C4-2B (cell line): ENCODE results near the gene TMEM82.

Experiments
- H3K27ac ChIP-seq: fragments of 450-650 bp; 2 replicates; pipeline ENCODE4 v1.5.1; 2017
- ZFX ChIP-seq: fragments of 450-650 bp; IDR thresholded peaks from 2 replicates; pipeline ENCODE4 v1.6.1; 2017
- TF ChIP-seq, protein P1 (sequence below): fragments of 450-650 bp; conservative IDR thresholded peaks from 2 replicates; pipeline ENCODE4 v1.5.1; 2017; ENCODE audit warnings: mild to moderate bottlenecking

Gene TMEM82

DNA sequence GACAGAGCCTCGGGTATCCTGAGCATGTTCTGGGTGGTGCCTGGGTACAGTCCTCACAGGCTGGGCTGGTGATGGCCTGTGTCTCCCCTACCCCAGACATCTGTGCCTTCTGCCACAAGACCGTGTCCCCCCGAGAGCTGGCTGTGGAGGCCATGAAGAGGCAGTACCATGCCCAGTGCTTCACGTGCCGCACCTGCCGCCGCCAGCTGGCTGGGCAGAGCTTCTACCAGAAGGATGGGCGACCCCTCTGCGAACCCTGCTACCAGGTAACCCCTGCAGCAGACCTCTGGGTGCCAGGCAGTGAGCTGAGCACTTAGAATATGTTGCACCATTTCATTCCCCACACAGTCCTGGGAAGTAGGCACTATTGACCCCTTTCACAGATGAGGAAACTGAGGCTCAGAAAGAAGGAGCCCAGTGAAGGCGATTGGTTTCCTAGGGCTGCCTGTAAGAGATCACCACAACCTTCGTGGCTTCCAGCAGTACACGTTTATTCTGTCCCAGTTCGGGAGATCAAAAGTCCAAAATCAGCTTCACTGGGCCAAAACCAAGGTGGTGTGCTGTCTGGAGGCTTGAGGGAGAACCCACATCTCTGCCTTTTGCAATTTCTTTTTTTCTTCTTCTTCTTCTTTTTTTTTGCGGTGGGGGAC lies 28.1 kb downstream of the TMEM82 start:
- no peak for TF ChIP-seq ZFX
- TF ChIP-seq, protein P1, sequence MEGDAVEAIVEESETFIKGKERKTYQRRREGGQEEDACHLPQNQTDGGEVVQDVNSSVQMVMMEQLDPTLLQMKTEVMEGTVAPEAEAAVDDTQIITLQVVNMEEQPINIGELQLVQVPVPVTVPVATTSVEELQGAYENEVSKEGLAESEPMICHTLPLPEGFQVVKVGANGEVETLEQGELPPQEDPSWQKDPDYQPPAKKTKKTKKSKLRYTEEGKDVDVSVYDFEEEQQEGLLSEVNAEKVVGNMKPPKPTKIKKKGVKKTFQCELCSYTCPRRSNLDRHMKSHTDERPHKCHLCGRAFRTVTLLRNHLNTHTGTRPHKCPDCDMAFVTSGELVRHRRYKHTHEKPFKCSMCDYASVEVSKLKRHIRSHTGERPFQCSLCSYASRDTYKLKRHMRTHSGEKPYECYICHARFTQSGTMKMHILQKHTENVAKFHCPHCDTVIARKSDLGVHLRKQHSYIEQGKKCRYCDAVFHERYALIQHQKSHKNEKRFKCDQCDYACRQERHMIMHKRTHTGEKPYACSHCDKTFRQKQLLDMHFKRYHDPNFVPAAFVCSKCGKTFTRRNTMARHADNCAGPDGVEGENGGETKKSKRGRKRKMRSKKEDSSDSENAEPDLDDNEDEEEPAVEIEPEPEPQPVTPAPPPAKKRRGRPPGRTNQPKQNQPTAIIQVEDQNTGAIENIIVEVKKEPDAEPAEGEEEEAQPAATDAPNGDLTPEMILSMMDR, result no peak
- no peak overlapping the region for H3K27ac ChIP-seq

DNA sequence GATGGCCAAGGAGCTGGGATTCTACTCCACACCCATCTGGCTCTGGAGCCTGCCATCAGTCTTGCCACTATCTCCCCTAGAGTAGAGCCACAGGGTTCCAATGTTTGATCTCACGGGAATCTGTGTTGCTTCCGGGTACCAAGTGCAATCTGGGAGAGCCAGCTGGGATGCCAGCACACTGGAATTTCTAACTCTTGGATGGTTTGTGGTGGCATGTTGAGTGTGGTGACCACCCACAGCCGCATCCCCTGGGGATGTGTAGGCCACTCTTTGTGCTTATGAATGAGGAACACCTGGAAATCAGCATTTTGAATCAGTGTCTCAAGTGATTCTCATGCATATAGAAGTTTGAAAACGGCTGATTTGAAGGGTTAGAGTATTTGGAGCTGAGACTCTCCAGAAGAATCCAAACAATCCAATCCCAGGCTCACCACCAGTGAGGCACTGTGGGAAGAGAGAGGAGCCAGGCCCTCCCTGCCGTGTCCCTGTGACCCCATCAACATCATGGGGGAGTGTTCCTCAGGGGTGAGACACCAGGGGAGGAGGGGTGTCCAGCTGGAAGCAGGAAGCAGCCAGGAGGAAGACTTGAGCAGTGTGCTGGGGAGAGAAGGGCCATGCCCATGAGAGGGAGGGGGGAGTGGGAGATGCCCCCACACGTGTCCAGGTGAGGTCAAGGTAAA lies 29.7 kb downstream of the TMEM82 start:
- no peak overlapping the region for H3K27ac ChIP-seq
- no peak for TF ChIP-seq ZFX
- TF ChIP-seq, protein P1, result no peak

DNA sequence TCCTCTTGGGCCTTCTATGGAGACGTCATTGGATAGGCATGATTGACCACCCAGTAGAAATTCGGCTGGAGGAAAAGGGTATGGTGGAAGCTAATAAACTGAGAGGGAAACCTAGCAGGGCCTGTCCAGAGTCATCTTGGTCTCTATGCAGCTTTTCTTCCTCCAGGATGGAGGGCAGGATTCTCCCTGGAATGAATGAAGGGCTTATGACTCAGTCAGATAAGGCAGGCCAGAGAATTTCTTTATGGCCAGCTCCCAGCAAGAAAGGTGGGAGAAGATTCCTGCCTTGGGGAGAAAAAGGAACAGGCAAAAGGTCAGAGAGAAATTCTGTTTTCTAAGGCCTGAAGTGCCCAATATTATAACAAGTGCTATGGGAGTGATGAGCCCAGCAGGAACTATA lies 33.4 kb downstream of the TMEM82 start:
- no peak overlapping the region for H3K27ac ChIP-seq
- TF ChIP-seq, protein P1, result no peak
- no peak for TF ChIP-seq ZFX

DNA sequence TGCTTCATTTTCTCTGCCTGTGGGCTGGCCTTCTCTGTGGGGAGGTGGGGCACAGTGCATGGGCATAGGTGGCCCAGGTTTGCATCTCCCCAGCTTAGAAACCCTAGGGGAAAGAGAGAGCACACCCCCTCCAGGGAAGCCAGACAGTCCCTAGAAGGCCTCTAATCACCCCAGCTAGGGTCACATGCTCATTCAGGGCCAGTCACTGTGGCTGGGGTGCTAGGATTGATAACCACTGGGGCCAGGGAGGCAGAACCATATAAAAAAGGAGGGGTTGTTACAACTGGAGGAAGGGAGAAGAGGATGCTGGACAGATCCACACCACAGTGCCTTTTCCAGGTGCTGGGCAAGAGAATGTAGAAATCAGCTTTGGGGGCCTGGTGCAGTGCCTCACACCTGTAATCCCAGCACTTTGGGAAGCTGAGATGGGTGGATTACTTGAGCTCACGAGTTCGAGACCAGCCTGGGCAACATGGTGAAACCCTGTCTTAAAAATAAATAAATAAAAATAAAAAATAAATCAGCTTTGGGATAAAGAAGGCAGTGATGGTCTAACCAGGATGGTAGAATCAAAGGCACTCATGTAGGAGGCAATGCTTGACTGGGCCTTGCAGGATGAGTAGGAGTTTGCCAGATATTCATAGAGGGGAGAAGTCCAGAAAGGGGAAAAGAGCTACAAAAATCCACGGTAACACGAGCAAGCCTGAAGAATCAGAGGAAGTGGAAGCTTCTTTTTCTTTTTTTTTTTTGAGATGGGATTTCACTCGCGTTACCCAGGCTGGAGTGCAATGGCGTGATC lies 35.8 kb downstream of the TMEM82 start:
- H3K27ac ChIP-seq, result no peak overlapping the region
- TF ChIP-seq ZFX, result no peak

DNA sequence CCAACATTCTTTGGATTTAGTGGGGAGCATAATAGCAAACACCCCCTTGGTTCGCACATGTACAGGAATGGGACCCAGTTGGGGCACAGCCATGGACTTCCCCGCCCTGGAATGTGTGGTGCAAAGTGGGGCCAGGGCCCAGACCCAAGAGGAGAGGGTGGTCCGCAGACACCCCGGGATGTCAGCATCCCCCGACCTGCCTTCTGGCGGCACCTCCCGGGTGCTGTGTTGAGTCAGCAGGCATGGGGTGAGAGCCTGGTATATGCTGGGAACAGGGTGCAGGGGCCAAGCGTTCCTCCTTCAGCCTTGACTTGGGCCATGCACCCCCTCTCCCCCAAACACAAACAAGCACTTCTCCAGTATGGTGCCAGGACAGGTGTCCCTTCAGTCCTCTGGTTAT lies 43.4 kb downstream of the TMEM82 start:
- no peak overlapping the region for H3K27ac ChIP-seq
- no peak for TF ChIP-seq ZFX
- TF ChIP-seq, protein P1, result no peak

DNA sequence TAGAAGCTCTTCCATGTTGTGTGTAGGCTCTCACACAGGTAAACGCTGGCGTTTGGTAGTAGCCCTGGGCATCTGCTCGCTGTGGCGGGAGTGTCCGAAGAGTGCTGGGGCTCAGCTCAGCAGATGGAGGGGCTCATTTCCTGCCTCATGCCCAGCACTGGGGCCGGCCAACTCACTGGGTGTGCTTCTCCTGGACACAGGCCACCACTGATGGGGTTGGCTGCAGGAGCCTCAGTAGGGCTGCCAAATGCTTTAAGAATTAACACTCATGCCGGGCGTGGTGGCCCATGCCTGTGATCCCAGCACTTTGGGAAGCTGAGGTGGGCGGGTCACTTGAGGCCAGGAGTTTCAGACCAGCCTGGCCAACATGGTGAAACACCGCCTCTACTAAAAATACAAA lies 44.3 kb downstream of the TMEM82 start:
- TF ChIP-seq ZFX, result no peak
- TF ChIP-seq, protein P1, result no peak
- H3K27ac ChIP-seq, result no peak overlapping the region

DNA sequence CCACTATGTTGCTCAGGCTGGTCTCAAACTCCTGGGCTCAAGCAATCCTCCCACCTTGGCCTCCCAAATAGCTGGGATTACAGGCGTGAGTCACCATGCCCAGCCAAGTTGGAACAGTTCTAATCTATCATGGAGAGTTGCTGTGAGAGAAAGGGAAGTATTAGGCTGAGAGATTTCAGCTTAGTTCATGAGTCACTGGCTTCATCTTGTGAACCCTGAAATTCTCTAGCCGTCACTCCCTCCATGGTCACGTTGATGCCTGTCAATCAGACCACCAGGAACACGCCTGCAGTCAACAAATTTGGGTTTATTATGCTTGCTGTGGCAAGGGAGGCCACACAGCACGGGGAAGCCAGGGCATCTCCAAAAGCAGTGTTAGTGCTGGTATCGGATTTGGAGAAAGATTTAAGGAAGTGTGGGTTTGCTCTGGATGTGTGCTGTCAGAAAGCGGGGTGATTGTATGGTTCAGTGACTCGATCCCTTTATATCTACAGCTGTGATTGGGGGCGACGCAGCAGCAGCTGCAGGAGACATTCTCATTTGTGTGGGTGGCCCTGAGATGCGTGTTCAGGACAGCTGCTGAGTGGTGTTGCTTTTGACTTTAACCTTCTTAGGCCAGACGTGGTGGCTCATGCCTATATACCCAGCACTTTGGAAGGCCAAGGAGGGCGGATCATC lies 46.5 kb downstream of the TMEM82 start:
- TF ChIP-seq ZFX, result no peak
- TF ChIP-seq, protein P1, result no peak
- no peak overlapping the region for H3K27ac ChIP-seq
